Osteoblast (primary cell): ENCODE measurements around the gene CACFD1. TPM values are rescaled to one million over a fixed set of nuclear protein-coding genes. Genes with fewer than 3 reads are reported as not detected.

Experiments
- DNase-seq: peaks from one replicate; pipeline ENCODE4 v3.0.0; 2011; ENCODE audit warnings: low spot score, mixed read lengths; ENCODE audit not compliant: insufficient read length; ENCODE audit errors: missing footprints
- H2AFZ ChIP-seq: 2 replicates; pipeline ENCODE4 v1.6.0; 2011; ENCODE audit warnings: mild to moderate bottlenecking, low read length
- H3K27ac ChIP-seq: 2 replicates; pipeline ENCODE4 v1.5.1; 2011; ENCODE audit warnings: mild to moderate bottlenecking, low read depth, low read length, moderate library complexity
- H3K27me3 ChIP-seq: 2 replicates; pipeline ENCODE4 v1.6.0; 2012; ENCODE audit warnings: mild to moderate bottlenecking, control low read depth, inconsistent platforms, low read length, moderate library complexity; ENCODE audit not compliant: insufficient read depth
- H3K36me3 ChIP-seq: 2 replicates; pipeline ENCODE4 v1.5.1; 2011; ENCODE audit warnings: mild to moderate bottlenecking, low read length, control low read depth, moderate library complexity; ENCODE audit not compliant: insufficient read depth
- H3K4me1 ChIP-seq: 2 replicates; pipeline ENCODE4 v1.5.1; 2011; ENCODE audit warnings: mild to moderate bottlenecking, low read length, control low read depth, moderate library complexity; ENCODE audit not compliant: insufficient read depth
- H3K4me2 ChIP-seq: 2 replicates; pipeline ENCODE4 v1.6.0; 2011; ENCODE audit warnings: mild to moderate bottlenecking, low read length; ENCODE audit not compliant: insufficient read depth
- H3K4me3 ChIP-seq: fragments of 200-600 bp; sonication (generic); 3 replicates; pipeline ENCODE4 v1.5.1; 2012; ENCODE audit warnings: mild to moderate bottlenecking, low read length, inconsistent platforms; ENCODE audit not compliant: insufficient read depth
- H3K79me2 ChIP-seq: 2 replicates; pipeline ENCODE4 v1.6.0; 2012; ENCODE audit warnings: mild to moderate bottlenecking, low read length, control low read depth, inconsistent platforms; ENCODE audit not compliant: insufficient read depth
- H3K9me3 ChIP-seq: 2 replicates; pipeline ENCODE4 v1.5.1; 2011; ENCODE audit warnings: low read depth, low read length, control low read depth
- H4K20me1 ChIP-seq: 2 replicates; pipeline ENCODE4 v1.6.0; 2012; ENCODE audit warnings: mild to moderate bottlenecking, low read length, control low read depth; ENCODE audit not compliant: insufficient read depth
- total RNA-seq: library from RNA; depleted of rRNA; stranded (reverse); fragments of >200 nt; gene quantifications from 2 replicates; pipeline ENCODE4 v1.2.3, GENCODE V29; 2012
- TF ChIP-seq, protein P1 (sequence below): IDR thresholded peaks from 2 replicates; pipeline ENCODE4 v1.5.1; 2011; ENCODE audit warnings: mild to moderate bottlenecking, low read depth, low read length, moderate library complexity; ENCODE audit errors: extremely low read depth

Gene CACFD1
- total RNA-seq, 1 donor, result 9.0 TPM

DNA sequence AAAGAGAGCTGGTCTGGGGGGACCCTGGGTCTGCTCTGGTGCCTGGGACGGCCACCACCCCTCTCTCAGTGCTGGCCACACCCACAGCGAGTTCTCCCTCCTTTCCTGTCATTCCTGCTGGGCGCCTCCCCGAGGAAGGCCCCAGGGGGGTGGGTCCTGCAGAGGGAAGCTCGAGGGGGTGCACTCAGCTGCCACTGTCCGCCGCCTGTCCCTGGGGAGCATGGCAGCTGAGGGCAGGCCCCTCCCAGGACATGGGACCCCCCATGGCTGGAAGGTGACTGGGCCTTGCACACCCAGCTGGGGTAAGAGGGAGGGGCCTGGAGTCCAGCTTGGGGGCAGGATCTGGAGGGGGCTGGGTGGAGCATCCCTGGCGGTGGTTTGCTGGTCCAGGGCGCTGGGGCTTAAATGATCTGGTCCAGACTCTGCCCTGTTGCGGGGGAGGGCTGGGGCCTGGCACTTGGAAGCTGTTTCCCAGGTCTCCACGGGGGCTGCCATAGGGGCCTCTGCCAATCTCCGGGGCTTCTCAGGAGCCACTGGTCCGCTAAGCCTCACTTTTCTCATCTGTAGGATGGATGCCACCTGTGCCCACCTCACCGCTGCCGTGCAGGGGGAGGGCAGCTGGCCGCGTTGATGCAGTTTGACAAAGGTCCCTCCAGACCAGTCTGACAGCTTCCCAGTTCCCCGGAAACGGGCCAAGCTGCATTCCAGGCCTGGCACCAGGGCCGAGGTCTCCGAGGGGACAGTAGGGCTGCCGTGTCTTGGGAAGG, 25.1 kb downstream of the CACFD1 start:
- H3K4me1 ChIP-seq, result no peaks in the 10 kb centered on the region
- TF ChIP-seq, protein P1, sequence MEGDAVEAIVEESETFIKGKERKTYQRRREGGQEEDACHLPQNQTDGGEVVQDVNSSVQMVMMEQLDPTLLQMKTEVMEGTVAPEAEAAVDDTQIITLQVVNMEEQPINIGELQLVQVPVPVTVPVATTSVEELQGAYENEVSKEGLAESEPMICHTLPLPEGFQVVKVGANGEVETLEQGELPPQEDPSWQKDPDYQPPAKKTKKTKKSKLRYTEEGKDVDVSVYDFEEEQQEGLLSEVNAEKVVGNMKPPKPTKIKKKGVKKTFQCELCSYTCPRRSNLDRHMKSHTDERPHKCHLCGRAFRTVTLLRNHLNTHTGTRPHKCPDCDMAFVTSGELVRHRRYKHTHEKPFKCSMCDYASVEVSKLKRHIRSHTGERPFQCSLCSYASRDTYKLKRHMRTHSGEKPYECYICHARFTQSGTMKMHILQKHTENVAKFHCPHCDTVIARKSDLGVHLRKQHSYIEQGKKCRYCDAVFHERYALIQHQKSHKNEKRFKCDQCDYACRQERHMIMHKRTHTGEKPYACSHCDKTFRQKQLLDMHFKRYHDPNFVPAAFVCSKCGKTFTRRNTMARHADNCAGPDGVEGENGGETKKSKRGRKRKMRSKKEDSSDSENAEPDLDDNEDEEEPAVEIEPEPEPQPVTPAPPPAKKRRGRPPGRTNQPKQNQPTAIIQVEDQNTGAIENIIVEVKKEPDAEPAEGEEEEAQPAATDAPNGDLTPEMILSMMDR, result no peak
- H3K9me3 ChIP-seq, result no peaks in the 10 kb centered on the region
- DNase-seq, result peak; percentile 69
- no peak overlapping the region for H2AFZ ChIP-seq
- no peak overlapping the region for H3K27ac ChIP-seq
- H3K36me3 ChIP-seq, result no peaks in the 10 kb centered on the region
- no peak overlapping the region for H3K4me2 ChIP-seq
- no peaks in the 10 kb centered on the region for H3K27me3 ChIP-seq
- H3K79me2 ChIP-seq, result no peaks in the 10 kb centered on the region
- no peak overlapping the region for H3K4me3 ChIP-seq
- no peaks in the 10 kb centered on the region for H4K20me1 ChIP-seq

DNA sequence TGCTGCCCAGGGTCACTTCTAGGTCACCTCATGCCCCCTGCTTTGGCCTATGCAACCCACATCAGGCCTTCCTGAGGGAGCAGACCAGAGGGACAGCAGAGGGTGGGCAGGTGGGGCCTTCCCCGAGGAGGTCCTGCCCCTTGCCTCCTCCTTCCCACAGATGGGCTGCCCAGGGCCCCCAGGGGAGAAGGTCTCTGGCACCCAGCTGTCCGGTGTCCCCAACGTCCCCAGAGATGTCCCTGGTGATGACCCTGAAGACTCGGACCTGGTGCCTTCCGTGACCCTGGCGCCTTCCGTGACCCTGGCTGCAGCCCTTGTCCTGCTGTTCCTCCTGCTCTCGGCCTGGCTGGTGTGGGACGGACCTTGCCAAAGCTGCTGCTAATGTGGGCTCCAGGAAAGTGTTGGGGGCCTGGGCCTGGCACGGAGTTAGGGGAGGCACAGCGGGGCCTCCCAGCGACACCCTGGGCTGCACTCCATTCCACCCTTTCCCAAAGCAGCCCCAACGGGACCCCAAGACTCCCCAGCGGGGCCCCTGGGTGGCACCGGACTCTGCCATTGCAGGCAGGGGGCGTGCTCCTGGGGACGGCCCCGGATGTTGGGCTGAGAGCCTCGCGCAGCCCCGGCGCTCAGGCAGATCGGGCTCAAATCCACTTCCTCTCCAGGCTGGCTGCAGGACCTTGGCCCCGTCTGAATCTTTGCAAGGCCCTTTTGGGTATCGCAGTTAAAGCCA, 25.9 kb downstream of the CACFD1 start:
- Histone ChIP-seq H3K79me2 (no peaks in the 10 kb centered on the region), H3K27ac (no peak overlapping the region), H2AFZ (no peak overlapping the region), H3K4me3 (no peak overlapping the region), H3K27me3 (no peaks in the 10 kb centered on the region), H3K4me2 (no peak overlapping the region), H4K20me1 (no peaks in the 10 kb centered on the region), H3K36me3 (no peaks in the 10 kb centered on the region), H3K9me3 (no peaks in the 10 kb centered on the region), H3K4me1 (no peaks in the 10 kb centered on the region)
- peak; percentile 64 for DNase-seq
- TF ChIP-seq, protein P1, result no peak

DNA sequence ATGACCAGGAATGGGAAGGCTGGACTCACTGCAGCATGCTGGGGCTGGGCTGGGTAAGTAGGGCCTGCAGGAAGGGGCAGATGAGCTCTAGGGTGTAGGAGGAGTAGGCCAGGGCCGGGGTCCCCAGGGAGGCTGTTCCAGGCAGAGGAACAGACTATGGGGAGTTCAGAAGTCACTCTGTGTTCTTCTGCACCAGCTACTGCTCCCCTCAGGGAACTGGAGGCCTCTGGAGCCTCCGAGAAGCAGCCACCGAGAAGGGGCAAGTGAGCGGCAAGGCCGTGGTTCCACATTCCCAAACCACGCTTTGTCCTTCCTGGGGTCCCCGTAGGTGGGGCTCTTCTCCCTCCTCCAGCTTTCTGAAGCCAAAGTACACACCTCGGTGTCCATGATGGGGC, 27.6 kb downstream of the CACFD1 start:
- TF ChIP-seq, protein P1, result no peak
- Histone ChIP-seq H3K79me2 (no peaks in the 10 kb centered on the region), H2AFZ (no peak overlapping the region), H3K4me2 (no peak overlapping the region), H3K27me3 (no peaks in the 10 kb centered on the region), H3K27ac (no peak overlapping the region), H4K20me1 (no peaks in the 10 kb centered on the region), H3K36me3 (no peaks in the 10 kb centered on the region), H3K4me3 (no peak overlapping the region), H3K9me3 (no peaks in the 10 kb centered on the region), H3K4me1 (peaks cover 6% of the 10 kb centered on the region)
- peak; percentile 70 for DNase-seq

DNA sequence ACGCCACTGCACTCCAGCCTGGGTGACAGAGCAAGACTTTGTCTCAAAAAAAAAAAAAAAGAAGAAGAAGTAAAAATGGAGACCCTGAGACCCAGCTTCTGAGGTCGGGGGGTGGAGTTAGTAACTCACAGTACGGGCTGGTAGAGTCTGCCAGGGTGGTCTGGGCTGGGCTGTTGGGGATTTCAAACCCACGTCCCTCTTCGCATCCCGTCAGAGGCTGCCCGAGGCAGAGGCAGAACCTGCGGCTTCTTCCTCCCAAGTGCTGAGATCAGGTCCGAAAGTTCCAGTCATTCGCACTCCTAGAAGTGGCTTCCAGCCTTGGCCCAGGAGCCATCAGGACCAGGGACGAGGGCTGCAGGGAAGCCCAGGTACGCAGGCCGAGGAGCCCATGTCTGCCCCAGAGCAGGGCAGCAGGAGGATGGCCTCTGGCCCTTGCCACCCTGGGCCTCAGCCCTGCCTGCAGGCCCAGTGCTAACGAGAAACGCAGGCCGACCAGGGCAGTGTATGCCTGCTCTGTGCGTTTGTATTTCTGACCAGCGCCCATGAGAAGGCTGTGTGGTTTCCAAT, 29.0 kb downstream of the CACFD1 start:
- Histone ChIP-seq H4K20me1 (no peaks in the 10 kb centered on the region), H2AFZ (no peak overlapping the region), H3K27me3 (no peaks in the 10 kb centered on the region), H3K36me3 (no peaks in the 10 kb centered on the region), H3K9me3 (no peaks in the 10 kb centered on the region), H3K4me2 (no peak overlapping the region), H3K79me2 (no peaks in the 10 kb centered on the region), H3K4me1 (peaks cover 12% of the 10 kb centered on the region), H3K27ac (no peak overlapping the region), H3K4me3 (no peak overlapping the region)
- TF ChIP-seq, protein P1, result no peak
- DNase-seq, result peak; percentile 90
